HG02588 (cell line): Measurements from ENCODE around the gene PCDHGC3.

Source experiments
- ATAC-seq: cut with Tn5 transposase; IDR thresholded peaks from one replicate; pipeline ENCODE4 v1.9.1; 2021; ENCODE audit warnings: mild to moderate bottlenecking, moderate library complexity; ENCODE audit not compliant: unreplicated experiment

PCDHGC3 gene

DNA sequence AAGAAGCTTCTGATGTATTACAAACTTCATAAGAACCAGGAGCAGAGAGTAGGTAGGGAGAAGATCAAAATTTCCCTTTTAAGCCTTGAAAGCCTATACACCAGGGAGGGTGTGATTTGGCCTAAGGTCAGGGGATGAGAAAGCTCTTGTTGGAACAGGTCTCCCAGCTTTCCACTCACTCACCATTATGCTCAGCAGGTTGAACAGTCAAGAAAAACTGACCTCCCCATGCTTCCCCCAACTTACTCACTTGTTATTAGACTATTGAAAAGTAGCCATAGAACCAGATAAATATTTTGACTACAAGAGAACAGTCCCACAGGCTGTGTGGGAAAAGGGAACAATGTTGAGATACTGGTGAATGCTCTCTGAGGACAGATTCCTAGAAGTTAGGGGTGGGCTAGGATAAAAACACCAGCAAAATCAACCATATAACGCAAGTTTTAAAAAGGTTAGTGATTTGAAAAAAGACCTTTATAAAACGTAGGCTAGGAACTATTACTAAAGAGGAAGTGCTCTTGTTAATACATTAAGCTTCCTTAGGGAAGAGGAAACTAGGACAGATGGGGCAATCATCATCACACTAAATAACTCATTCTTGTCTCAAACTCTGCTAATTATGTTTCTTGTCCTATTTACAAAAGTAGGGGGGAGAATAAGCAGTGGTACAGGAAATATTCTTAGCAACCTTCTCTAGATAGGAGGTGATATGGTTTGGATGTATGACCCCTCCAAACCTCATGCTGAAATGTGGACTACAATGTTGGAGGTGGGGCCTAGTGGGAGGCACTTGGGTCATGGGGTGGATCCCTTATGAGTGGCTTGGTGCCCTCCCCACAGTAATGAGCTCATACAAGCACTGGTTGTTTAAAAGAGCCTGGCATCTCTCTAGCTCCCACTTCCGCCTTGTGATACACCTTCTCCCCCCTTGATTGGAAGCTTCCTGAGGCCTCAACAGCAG, 44.1 kb downstream of the PCDHGC3 start:
- no peak for ATAC-seq

DNA sequence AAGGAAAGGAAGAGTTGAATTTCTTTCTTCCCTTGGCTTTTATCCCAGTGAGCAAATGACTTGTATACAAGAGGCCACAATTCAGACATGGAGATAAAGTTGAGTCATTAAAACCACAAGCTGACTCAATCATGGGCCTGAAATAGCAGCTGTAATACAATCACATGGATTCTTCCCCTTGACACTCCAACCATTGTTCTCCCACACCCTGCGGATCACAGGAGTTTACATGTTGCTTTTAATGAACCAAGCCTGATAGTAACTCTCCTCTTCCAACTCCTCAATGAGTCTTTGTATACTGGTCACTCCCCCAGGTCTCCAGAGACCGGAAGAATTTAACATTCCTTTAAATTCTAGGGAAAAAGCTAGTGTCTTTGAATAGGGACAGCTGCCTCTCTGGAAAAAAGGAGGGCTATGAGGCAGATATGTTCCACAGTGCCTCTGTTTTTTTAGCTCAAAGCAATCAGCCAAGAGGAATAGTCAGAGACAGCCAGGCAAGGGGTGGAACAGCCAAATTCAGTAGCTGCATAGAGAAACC, 45.5 kb downstream of the PCDHGC3 start:
- ATAC-seq: no peak

DNA sequence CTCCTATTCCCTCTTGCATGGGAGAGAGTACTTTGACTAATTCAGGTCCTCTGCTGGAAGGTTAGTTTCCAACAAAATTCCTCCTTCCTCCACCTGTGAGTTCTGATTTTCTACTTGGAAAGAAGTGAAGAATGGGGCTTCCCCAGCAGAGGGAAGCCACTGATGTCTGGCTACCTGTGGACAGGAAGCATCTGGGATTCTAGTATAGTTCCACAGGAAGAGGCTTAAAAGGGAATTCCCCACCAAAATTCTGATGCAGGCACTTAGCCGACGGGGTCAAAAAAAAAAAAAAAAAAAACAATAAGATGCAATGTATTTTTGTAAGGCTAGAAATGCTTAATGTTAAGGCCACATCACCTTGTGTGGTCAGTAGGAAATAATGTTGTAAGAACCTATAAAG, 46.5 kb downstream of the PCDHGC3 start:
- no peak for ATAC-seq

DNA sequence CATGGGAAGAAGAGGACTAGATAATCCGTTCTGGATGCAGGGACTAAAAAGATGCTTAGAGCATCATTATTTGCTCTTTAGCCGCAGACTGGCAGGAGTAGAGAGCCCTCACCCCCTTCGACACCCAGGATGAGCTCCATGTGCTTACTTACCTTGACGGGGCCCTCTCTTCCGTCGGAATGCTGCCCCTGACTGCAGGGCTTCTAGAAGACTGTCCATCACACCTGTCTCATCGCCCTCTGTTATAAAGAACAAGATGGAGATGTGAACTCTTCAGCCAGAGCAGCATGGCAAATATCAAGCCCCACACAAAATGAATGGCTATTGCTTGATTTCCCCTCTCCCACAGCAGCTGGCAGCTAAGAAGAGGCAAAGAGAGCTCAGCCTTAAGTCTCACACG, 48.2 kb downstream of the PCDHGC3 start:
- ATAC-seq: no peak

DNA sequence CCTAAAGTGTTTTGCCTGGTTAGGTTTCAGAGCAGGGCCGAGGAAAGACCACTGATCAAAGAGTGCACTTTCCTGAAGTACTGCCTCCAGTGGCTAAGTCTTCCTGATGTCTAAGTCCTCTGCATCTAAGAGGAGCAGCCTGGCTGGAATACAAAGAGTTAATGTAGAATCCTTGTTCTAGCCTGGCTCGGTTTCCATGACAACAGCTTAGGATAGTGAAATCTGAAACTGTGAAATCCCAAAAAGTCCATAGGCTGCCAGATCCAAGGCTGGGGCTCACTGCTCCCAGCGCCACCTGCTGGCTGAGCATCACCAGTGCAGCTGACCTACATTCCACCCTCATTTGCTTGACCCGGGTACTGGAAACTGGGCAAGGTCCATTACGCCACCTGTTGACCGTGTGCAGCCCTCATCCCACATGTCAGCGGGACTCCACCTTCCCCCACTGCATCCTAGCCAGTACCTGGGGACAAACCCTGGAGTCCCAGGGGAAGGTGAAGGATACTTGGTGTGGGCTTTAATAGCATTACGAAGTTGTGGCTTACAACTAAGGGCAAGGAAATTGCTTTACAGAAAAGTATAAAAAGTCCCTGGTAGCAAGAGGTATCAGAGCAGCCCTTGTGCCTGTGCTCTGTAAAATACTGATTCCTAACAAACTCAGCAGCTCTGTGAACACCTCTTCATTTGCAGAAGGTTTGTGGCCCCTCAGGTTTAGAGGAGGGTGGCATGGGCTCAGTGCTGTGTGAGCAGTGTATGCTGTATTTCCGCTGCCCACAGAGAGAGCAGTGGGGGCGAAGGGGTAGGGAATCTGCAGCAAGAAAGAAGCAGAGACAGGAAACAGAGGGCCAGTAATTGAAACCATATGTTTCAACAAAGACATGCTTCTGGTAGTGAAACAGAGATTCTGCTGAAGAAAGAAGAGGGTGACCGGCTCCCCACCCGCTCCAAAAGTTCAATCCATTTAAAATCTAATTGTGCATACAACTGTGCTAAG, 49.1 kb downstream of the PCDHGC3 start:
- ATAC-seq: peak; percentile 84

DNA sequence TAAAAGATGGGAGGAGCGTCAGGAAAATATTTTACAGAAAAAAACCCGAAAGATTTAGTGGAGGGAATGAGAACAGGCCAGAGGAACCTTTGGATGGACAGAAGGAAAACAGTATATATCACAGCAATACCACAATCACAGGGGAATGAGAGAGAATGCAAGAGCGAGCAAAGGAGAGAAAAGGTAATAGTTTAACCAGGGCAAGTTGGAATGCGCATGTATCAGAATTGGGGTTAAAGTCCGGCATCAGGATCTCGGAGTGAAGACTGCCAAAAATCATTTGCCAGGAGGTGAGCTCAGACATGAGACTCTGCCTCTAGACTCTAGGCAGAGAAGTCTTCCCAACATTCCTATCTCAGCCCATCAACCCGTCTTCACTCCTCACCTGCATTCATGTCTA, 49.9 kb downstream of the PCDHGC3 start:
- no peak for ATAC-seq

DNA sequence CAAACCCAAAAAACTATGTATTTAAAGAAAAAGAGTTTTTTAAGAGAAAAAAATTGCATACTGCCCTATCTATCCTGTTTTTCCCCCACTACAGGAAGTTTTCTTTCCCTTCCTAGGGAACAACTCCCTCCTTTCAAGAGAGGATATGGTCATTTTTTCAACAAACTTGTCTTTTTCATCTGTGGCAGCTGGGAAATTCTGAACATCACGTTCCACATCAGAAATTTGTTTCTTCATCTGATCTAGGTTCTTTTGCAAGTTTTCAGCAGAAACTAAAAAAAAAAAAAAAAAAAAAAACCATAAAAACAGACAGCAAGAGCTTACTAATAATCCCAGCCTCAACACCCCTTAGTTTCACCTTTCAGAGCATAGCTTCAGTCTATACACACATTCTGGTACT, 51.7 kb downstream of the PCDHGC3 start:
- ATAC-seq: no peak
